Glomerular endothelial cell (primary cell): ENCODE results near the gene PPM1F. TPM values are rescaled to one million over a fixed set of nuclear protein-coding genes. Genes with fewer than 3 reads are reported as not detected.

Experiments
- DNase-seq: peaks from one replicate; pipeline ENCODE4 v3.0.0-alpha.2; 2011; ENCODE audit warnings: low read depth, low spot score; ENCODE audit errors: extremely low read depth
- total RNA-seq: library from RNA; depleted of rRNA; stranded (reverse); fragments of >200 nt; gene quantifications from 2 replicates; pipeline ENCODE4 v1.2.3, GENCODE V29; 2015

Gene PPM1F
- total RNA-seq, 1 donor from 2014 or later: 208 TPM

- DNase-seq: no peak
These were observed 23.3 kb upstream of the PPM1F start for GRCh38 chr22:21975854-21976345.

DNA sequence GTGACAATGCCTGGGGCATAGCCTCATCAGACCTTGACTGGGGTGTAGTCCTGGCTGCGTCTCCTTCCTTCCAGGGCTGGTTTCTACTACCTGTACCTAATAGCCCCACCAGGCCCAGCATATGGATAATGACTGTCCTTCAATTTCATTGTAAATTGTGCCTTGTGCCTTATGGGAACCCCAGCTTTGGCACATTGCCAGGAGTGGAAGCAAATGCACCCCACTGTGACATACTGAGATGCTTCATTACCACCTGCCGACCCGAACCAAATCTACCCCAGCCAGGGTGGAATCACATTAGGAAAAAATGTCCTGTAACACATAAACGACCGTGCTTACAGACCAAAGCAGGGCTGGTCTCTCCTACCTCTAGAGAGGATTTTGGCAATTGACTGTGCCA is 22.6 kb upstream of the PPM1F start:
- DNase-seq: no peak

GRCh38 chr22:21974058-21974649 is 21.5 kb upstream of the PPM1F start:
- DNase-seq: no peak

GRCh38 chr22:21972806-21973205 is 20.2 kb upstream of the PPM1F start:
- no peak for DNase-seq

GRCh38 chr22:21972293-21972779 is 19.7 kb upstream of the PPM1F start:
- no peak for DNase-seq

DNA sequence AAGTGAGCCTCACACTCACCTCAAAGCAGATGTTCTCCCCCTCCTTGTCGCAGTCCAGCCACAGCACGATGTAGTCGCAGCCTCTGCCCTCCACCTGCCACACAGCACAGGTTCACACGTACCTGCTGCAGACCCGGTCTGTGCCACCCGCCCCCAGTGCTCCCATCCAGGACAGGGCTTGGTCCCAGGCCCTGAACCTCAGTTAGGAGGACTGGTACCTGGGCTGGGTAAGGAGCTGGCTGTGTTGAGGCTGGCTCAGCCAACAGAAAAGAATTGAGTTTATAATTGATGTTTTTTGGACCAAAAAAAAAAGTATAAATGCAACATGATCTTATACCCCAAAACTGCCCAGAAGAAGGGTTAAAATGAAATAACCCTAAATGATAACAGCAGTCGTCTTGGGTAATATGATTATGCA is 19.2 kb upstream of the PPM1F start:
- DNase-seq: no peak

GRCh38 chr22:21970800-21971617 is 18.4 kb upstream of the PPM1F start:
- no peak for DNase-seq

- no peak for DNase-seq
These were observed 17.6 kb upstream of the PPM1F start for GRCh38 chr22:21970037-21970799.

DNA sequence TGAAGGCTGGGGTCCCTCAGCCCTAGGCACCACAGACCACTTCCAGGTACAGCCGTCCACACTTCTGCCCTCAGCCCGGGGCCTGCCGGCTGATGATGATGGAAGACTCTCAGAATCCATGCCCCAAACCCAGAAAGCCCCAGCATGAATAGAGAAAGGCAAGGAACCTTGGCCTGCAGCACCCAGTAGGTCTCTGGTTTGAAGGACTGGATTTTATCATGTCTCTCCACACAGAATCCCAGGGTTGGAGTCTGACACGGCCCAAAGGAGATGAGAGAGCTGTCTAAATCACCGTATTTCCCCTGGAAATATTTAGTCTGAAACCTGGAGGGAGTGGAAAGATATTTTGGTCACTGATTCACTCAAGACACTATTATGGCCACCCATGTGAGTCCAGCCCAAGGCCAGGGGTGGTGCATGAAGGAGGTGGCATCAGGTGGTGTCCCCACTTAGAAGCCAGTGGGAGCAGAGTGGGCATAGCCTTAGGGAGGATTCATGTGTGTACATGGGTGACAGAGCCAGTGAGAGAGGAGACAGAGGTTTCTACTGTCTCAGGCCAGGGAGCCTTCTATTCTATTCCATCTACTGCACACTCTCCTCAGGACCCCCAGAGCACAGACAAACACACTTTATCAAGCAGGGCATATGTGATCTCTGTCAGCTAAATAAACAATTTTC is 15.9 kb upstream of the PPM1F start:
- no peak for DNase-seq

- no peak for DNase-seq
These were observed 15.1 kb upstream of the PPM1F start for GRCh38 chr22:21967693-21968271.

GRCh38 chr22:21966643-21967516 is 14.2 kb upstream of the PPM1F start:
- DNase-seq: no peak

- DNase-seq: no peak
These were observed 13.2 kb upstream of the PPM1F start for GRCh38 chr22:21965762-21966288.

GRCh38 chr22:21964918-21965484 is 12.4 kb upstream of the PPM1F start:
- DNase-seq: no peak

DNA sequence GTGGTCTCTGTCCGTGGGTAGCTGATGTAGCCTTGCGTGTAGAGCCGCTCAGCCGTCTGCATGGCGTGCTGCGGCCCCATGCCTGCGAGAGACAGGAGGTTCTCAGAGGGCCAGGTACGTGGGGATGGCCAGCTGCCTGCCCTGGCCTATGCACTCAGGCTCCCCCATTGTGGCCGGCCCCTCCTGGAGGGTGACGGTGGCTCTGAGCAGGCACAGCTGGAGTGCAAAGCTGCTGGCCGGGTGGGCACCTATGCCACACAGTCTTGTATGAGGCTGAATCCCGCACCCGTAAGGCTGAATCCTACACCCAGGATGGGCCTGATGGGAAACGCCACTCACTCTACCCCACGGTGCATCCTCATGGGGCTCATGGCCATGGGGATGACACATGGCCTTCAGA is 11.6 kb upstream of the PPM1F start:
- DNase-seq: no peak

GRCh38 chr22:21963790-21964211 is 11.2 kb upstream of the PPM1F start:
- no peak for DNase-seq

DNA sequence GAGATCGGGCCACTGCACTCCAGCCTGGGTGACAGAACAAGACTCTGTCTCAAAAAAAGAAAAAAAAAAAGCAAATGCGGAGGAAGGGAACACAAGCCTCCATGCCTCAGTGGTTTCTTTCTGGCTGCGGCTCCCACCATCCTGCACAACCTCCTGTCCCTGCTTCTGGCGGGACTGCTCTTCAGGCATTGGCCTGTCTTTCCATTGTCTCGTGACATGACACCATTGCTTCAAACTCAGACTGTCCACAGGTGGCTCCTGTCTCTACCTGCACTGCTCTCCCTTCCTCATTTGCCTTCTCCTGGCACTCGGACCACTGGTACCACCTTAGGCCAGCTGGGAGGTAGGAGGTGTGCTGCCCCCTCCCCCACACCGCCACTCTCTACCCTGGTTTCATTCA is 10.6 kb upstream of the PPM1F start:
- no peak for DNase-seq

DNA sequence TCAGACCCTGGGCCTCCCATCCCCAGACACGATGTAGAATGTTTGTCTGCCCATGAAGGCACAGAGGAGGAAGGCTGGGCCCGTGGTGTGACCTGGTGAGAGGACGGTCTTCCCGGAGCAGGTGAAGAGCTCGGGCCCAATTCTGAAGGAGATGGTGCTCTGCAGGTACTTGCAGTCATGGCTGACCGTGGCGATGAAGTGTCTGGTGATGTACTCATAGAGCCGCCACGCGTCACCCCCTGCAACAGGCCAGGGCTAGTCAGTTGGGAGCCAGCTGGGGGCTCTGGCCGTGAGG is 10.0 kb upstream of the PPM1F start:
- no peak for DNase-seq

DNA sequence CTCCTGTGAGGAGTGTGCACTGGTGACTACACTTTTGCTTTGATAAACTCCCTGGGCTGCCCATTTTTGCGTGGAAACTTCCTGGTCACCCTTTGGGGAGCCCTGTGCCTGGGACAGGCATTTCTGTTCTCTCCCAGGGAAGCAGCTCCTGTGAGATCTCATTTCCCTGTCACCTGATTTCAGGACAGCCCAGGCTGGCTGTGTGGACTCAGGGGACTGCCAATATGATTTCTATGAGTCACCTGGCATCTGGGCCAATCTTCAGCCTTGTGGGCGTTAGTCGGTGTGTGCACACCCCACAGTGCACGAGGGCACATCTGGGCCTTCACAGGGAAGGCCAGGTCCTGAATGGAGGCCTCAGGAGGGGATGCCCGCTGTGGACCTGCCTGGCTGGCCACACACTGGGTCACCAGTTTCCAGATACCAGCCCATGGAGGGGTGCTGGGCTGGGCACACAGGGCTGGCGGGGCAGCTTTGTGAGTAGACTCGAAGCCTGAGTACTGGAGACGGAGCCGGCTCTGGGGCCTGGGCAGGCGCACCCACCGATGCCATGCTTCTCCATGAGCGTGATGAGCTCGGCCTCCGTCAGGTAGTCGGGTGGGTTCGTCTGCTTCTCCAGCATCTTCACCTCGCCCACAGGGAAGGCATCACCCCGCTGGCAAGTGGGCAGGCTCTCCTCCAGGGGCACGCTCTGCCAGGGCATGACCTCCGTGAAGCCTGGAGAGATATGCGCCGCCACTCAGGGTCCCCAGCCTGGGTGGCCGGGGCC is 9.4 kb upstream of the PPM1F start:
- no peak for DNase-seq
